GM20000 (cell line): ENCODE results near the gene NHS.
"Not testable (repeated sequence)": the region's sequence is repeated elsewhere in the genome, so short reads cannot be mapped to it uniquely, and the experiment has no call there.

Experiments
- DNase-seq: peaks from one replicate; pipeline ENCODE4 v3.0.0; 2012; ENCODE audit warnings: low spot score
- CTCF ChIP-seq: IDR thresholded peaks from 2 replicates; pipeline ENCODE4 v1.5.1; 2012; ENCODE audit warnings: mild to moderate bottlenecking, control low read depth; ENCODE audit errors: extremely low read depth, missing control alignments

The NHS gene

GRCh38 chrX:17567821-17568220, 192.8 kb downstream of the NHS start:
- DNase-seq, result no peak
- TF ChIP-seq CTCF, result no peak

GRCh38 chrX:17568804-17569203, 193.8 kb downstream of the NHS start:
- DNase-seq, result not testable (repeated sequence)

GRCh38 chrX:17579026-17579425, 204.0 kb downstream of the NHS start:
- TF ChIP-seq CTCF, result no peak
- no peak for DNase-seq

GRCh38 chrX:17580539-17581152, 205.6 kb downstream of the NHS start:
- no peak for DNase-seq
- no peak for TF ChIP-seq CTCF

GRCh38 chrX:17581641-17582040, 206.6 kb downstream of the NHS start:
- TF ChIP-seq CTCF, result no peak

GRCh38 chrX:17584248-17584681, 209.3 kb downstream of the NHS start:
- TF ChIP-seq CTCF, result no peak
- no peak for DNase-seq

More at GRCh38 chrX:17581641-17582040, 206.6 kb downstream of the NHS start:
- no peak for DNase-seq

- DNase-seq, result no peak
- TF ChIP-seq CTCF, result no peak
These were observed 210.0 kb downstream of the NHS start for GRCh38 chrX:17585006-17585405.

- no peak for TF ChIP-seq CTCF
- DNase-seq, result no peak
These were observed 212.4 kb downstream of the NHS start for GRCh38 chrX:17587366-17587765.
